GM21381 (cell line): ENCODE results near the gene TNN.

Source experiments
- ATAC-seq: cut with Tn5 transposase; IDR thresholded peaks from one replicate; pipeline ENCODE4 v1.9.1; 2021; ENCODE audit warnings: mild to moderate bottlenecking, moderate library complexity; ENCODE audit not compliant: unreplicated experiment

The TNN gene

GRCh38 chr1:175062858-175063257 lies 4.8 kb upstream of the TNN start:
- ATAC-seq, result no peak

- ATAC-seq, result no peak
Measured at GRCh38 chr1:175070818-175071217, 3.2 kb downstream of the TNN start.

GRCh38 chr1:175071276-175071943 lies 3.8 kb downstream of the TNN start:
- no peak for ATAC-seq

GRCh38 chr1:175072099-175072951 lies 4.7 kb downstream of the TNN start:
- no peak for ATAC-seq

GRCh38 chr1:175073061-175073460 lies 5.4 kb downstream of the TNN start:
- ATAC-seq, result no peak

GRCh38 chr1:175073633-175074032 lies 6.0 kb downstream of the TNN start:
- ATAC-seq, result no peak

GRCh38 chr1:175075572-175076568 lies 8.2 kb downstream of the TNN start:
- ATAC-seq, result no peak

- ATAC-seq, result no peak
Measured at GRCh38 chr1:175077356-175078030, 9.9 kb downstream of the TNN start.

- no peak for ATAC-seq
Measured at GRCh38 chr1:175078629-175079028, 11.0 kb downstream of the TNN start.

GRCh38 chr1:175079338-175079737 lies 11.7 kb downstream of the TNN start:
- ATAC-seq, result no peak

GRCh38 chr1:175080030-175080429 lies 12.4 kb downstream of the TNN start:
- ATAC-seq, result no peak

GRCh38 chr1:175081983-175082382 lies 14.3 kb downstream of the TNN start:
- no peak for ATAC-seq

- ATAC-seq, result no peak
Measured at GRCh38 chr1:175088525-175088951, 20.9 kb downstream of the TNN start.

- ATAC-seq, result no peak
Measured at GRCh38 chr1:175089136-175089718, 21.6 kb downstream of the TNN start.

- no peak for ATAC-seq
Measured at GRCh38 chr1:175090780-175091179, 23.1 kb downstream of the TNN start.

- ATAC-seq, result no peak
Measured at GRCh38 chr1:175094626-175095025, 27.0 kb downstream of the TNN start.

- ATAC-seq, result no peak
Measured at GRCh38 chr1:175095069-175095468, 27.4 kb downstream of the TNN start.

GRCh38 chr1:175095978-175096607 lies 28.5 kb downstream of the TNN start:
- no peak for ATAC-seq

- ATAC-seq, result no peak
Measured at GRCh38 chr1:175097361-175097760, 29.7 kb downstream of the TNN start.

GRCh38 chr1:175099916-175100315 lies 32.3 kb downstream of the TNN start:
- no peak for ATAC-seq
